IMR-90 (cell line): ENCODE measurements around the gene CEBPB. TPM values are rescaled to one million over a fixed set of nuclear protein-coding genes. Genes with fewer than 3 reads are reported as not detected.

Experiments
- ATAC-seq: fragments of 200-7000 bp; cut with Tn5 transposase; 2 replicates; pipeline ENCODE4 v1.9.1; 2020; ENCODE audit warnings: low read depth, mild to moderate bottlenecking, moderate library complexity
- BruUV-seq: library from RNA; stranded (reverse); fragments of 400-500 nt; replicated peaks from 2 replicates; lab custom pipeline; 2021; lab: Mats Ljungman, UMichigan
- CTCF ChIA-PET: fragments of 300-600 bp; formaldehyde crosslinking; extraction: SDS; loops from one replicate; lab custom pipeline; 2021; ENCODE audit warnings: antibody characterized with exemption; lab: Yijun Ruan, JAX
- POLR2A ChIA-PET: fragments of 300-600 bp; sonication (Branson Sonifier 250); formaldehyde crosslinking; loops from one replicate; lab custom pipeline; 2022; ENCODE audit warnings: antibody characterized with exemption; ENCODE audit not compliant: unreplicated experiment; lab: Charles Lee
- DNase-seq: peaks from one replicate; pipeline ENCODE4 v3.0.0; 2013
- H2AFZ ChIP-seq: replicated peaks from 2 replicates; pipeline ENCODE3; 2013; ENCODE audit warnings: low read length, mild to moderate bottlenecking; ENCODE audit not compliant: poor library complexity
- H2AK5ac ChIP-seq: 2 replicates; pipeline ENCODE4 v1.6.1; 2013; ENCODE audit warnings: low read depth, low read length, inconsistent platforms
- H2AK9ac ChIP-seq: replicated peaks from 2 replicates; pipeline ENCODE3; 2013; ENCODE audit warnings: mild to moderate bottlenecking, low read depth, low read length, moderate library complexity; ENCODE audit not compliant: poor library complexity
- H2BK120ac ChIP-seq: 2 replicates; pipeline ENCODE4 v1.6.1; 2013; ENCODE audit warnings: low read depth, low read length, inconsistent platforms
- H2BK15ac ChIP-seq: 3 replicates; pipeline ENCODE4 v1.6.1; 2013; ENCODE audit warnings: low read depth, low read length, inconsistent platforms
- H2BK20ac ChIP-seq: 2 replicates; pipeline ENCODE4 v1.6.1; 2013; ENCODE audit warnings: low read depth, mild to moderate bottlenecking, inconsistent platforms, low read length, moderate library complexity
- H2BK5ac ChIP-seq: 2 replicates; pipeline ENCODE4 v1.6.1; 2013; ENCODE audit warnings: mild to moderate bottlenecking, low read depth, low read length, inconsistent platforms; ENCODE audit not compliant: poor library complexity, severe bottlenecking
- H3K14ac ChIP-seq: replicated peaks from 2 replicates; pipeline ENCODE4 v1.6.1; 2013; ENCODE audit warnings: low read depth, low read length, inconsistent platforms
- H3K18ac ChIP-seq: 2 replicates; pipeline ENCODE4 v1.6.1; 2013; ENCODE audit warnings: low read depth, low read length, control low read depth
- H3K23ac ChIP-seq: 2 replicates; pipeline ENCODE4 v1.6.1; 2013; ENCODE audit warnings: low read depth, low read length, inconsistent platforms
- H3K27ac ChIP-seq: 2 replicates; pipeline ENCODE4 v1.5.1; 2013; ENCODE audit warnings: mild to moderate bottlenecking, control low read depth, low read length; ENCODE audit not compliant: insufficient read depth
- H3K27me3 ChIP-seq: 2 replicates; pipeline ENCODE4 v1.6.1; 2013; ENCODE audit warnings: low read length; ENCODE audit not compliant: control insufficient read depth, insufficient read depth
- H3K36me3 ChIP-seq: 2 replicates; pipeline ENCODE4 v1.6.1; 2013; ENCODE audit warnings: low read length, mixed read lengths; ENCODE audit not compliant: control insufficient read depth, insufficient read depth
- H3K4ac ChIP-seq: 2 replicates; pipeline ENCODE4 v1.6.1; 2013; ENCODE audit warnings: low read depth, low read length, inconsistent platforms
- H3K4me1 ChIP-seq: 2 replicates; pipeline ENCODE4 v1.6.1; 2013; ENCODE audit warnings: low read length, mixed read lengths; ENCODE audit not compliant: control insufficient read depth, insufficient read depth
- H3K4me2 ChIP-seq: 2 replicates; pipeline ENCODE4 v1.6.1; 2013; ENCODE audit warnings: low read depth, mild to moderate bottlenecking, control low read depth, low read length, moderate library complexity
- H3K4me3 ChIP-seq: 2 replicates; pipeline ENCODE4 v1.5.1; 2013; ENCODE audit warnings: low read depth, mild to moderate bottlenecking, control low read depth, low read length, moderate library complexity; ENCODE audit not compliant: insufficient read depth
- H3K56ac ChIP-seq: 2 replicates; pipeline ENCODE4 v1.6.1; 2013; ENCODE audit warnings: low read length, inconsistent platforms; ENCODE audit not compliant: insufficient read depth; ENCODE audit errors: extremely low read depth
- H3K79me1 ChIP-seq, 2 experiments: 2 replicates each; pipeline ENCODE4 v1.6.1; 2013; ENCODE audit warnings: low read length in 2 of 2, inconsistent platforms in 1 of 2, low read depth in 1 of 2
- H3K9ac ChIP-seq: 2 replicates; pipeline ENCODE4 v1.6.1; 2013; ENCODE audit warnings: low read depth, low read length, control low read depth
- H3K9me1 ChIP-seq: 2 replicates; pipeline ENCODE4 v1.6.1; 2013; ENCODE audit warnings: low read length, inconsistent platforms; ENCODE audit not compliant: insufficient read depth
- H3K9me3 ChIP-seq: 2 replicates; pipeline ENCODE4 v1.6.1; 2013; ENCODE audit warnings: low read length; ENCODE audit not compliant: control insufficient read depth, insufficient read depth
- H4K20me1 ChIP-seq: 2 replicates; pipeline ENCODE4 v1.6.1; 2013; ENCODE audit warnings: low read length, inconsistent platforms; ENCODE audit not compliant: insufficient read depth
- H4K5ac ChIP-seq: 2 replicates; pipeline ENCODE4 v1.6.1; 2013; ENCODE audit warnings: mild to moderate bottlenecking, low read depth, low read length, control low read depth
- H4K8ac ChIP-seq, 2 experiments: 2 replicates each; pipeline ENCODE4 v1.6.1; 2013; ENCODE audit warnings: low read depth in 2 of 2, low read length in 2 of 2, control low read depth in 1 of 2, inconsistent platforms in 1 of 2
- H4K91ac ChIP-seq: 2 replicates; pipeline ENCODE4 v1.6.1; 2013; ENCODE audit warnings: low read depth, low read length, inconsistent platforms; ENCODE audit not compliant: insufficient read depth
- CEBPB ChIP-seq: IDR thresholded peaks from 2 replicates; pipeline ENCODE4 v1.6.1; 2012; ENCODE audit warnings: low read depth, low read length, improper control_type of control experiment
- CHD1 ChIP-seq: IDR thresholded peaks from 2 replicates; pipeline ENCODE4 v1.6.1; 2012; ENCODE audit warnings: low read depth, low read length, improper control_type of control experiment
- CTCF ChIP-seq: conservative IDR thresholded peaks from 2 replicates; pipeline ENCODE4 v1.5.1; 2012; ENCODE audit warnings: mild to moderate bottlenecking, low read depth, low read length, improper control_type of control experiment
- FOS ChIP-seq: fragments of 150-350 bp; IDR thresholded peaks from 2 replicates; pipeline ENCODE4 v1.6.1; 2016; ENCODE audit warnings: low read depth, low read length
- MAFK ChIP-seq: IDR thresholded peaks from 2 replicates; pipeline ENCODE4 v1.6.1; 2012; ENCODE audit warnings: low read depth, low read length, improper control_type of control experiment
- MAZ ChIP-seq: IDR thresholded peaks from 2 replicates; pipeline ENCODE4 v1.6.1; 2012; ENCODE audit warnings: low read depth, mild to moderate bottlenecking, low read length, improper control_type of control experiment, moderate library complexity, borderline replicate concordance
- MXI1 ChIP-seq: IDR thresholded peaks from 2 replicates; pipeline ENCODE4 v1.6.1; 2012; ENCODE audit warnings: low read depth, mild to moderate bottlenecking, low read length, moderate library complexity, borderline replicate concordance
- NFE2L2 ChIP-seq: fragments of 150-350 bp; IDR thresholded peaks from 2 replicates; pipeline ENCODE4 v1.6.1; 2016; ENCODE audit warnings: low read depth, mild to moderate bottlenecking, low read length
- RAD21 ChIP-seq: IDR thresholded peaks from 2 replicates; pipeline ENCODE4 v1.6.1; 2012; ENCODE audit warnings: low read length, improper control_type of control experiment
- RCOR1 ChIP-seq: IDR thresholded peaks from 2 replicates; pipeline ENCODE4 v1.6.1; 2012; ENCODE audit warnings: mild to moderate bottlenecking, low read length, improper control_type of control experiment; ENCODE audit not compliant: insufficient replicate concordance
- RFX5 ChIP-seq: IDR thresholded peaks from 2 replicates; pipeline ENCODE4 v1.8.0; 2012; ENCODE audit warnings: low read depth, mild to moderate bottlenecking, low read length, moderate library complexity
- SMC3 ChIP-seq: fragments of 150-350 bp; IDR thresholded peaks from 2 replicates; pipeline ENCODE4 v1.6.1; 2016; ENCODE audit warnings: low read depth, mild to moderate bottlenecking, antibody characterized with exemption, low read length, moderate library complexity
- USF2 ChIP-seq: fragments of 150-350 bp; IDR thresholded peaks from 2 replicates; pipeline ENCODE4 v1.6.1; 2017; ENCODE audit warnings: mild to moderate bottlenecking, antibody characterized with exemption, low read length, low read depth
- WGBS, 2 experiments: methylation state at CpG; one replicate each; pipeline versions ENCODE4 v1.1.5 to v1.1.7; 2013; ENCODE audit warnings: missing lambda C conversion rate in 2 of 2; ENCODE audit not compliant: insufficient read length in 1 of 2; ENCODE audit errors: extremely low coverage in 2 of 2; 5-methylcytosine and 5-hydroxymethylcytosine counted together
- dilution Hi-C: fragments of 300-500 bp; cut with HindIII; formaldehyde crosslinking; loops from one replicate; pipeline ENCODE4 v1.14.3; 2018; ENCODE audit warnings: low sequenced_read_pairs; ENCODE audit not compliant: unreplicated experiment
- in situ Hi-C: fragments of 300-500 bp; cut with MboI; formaldehyde crosslinking; loops from 3 replicates; pipeline ENCODE4 v1.14.3; 2019; ENCODE audit warnings: low sequenced_read_pairs, inconsistent platforms, mixed read lengths
- intact Hi-C: fragments of 100-400 bp; cut with micrococcal nuclease; formaldehyde crosslinking; loops from 2 replicates; pipeline ENCODE4 v1.10.0; 2022
- polyA plus RNA-seq, 3 experiments: library from polyadenylated mRNA; depleted of rRNA; stranded (reverse); fragments of >200 nt; gene quantifications; 2 replicates each; pipeline ENCODE4 v1.2.3, GENCODE V29; 2012; ENCODE audit warnings: low replicate concordance in 1 of 3
- total RNA-seq: library from RNA; depleted of rRNA; stranded (reverse); fragments of >200 nt; gene quantifications from 2 replicates; pipeline ENCODE4 v1.2.3, GENCODE V29; 2012
- TF ChIP-seq, protein P1 (sequence below): fragments of 150-350 bp; IDR thresholded peaks from 2 replicates; pipeline ENCODE4 v1.6.1; 2016; ENCODE audit warnings: low read depth, mild to moderate bottlenecking, low read length, moderate library complexity, borderline replicate concordance

Gene CEBPB
- total and polyA plus RNA-seq, 2 of the 4 experiments (the other 2 are of a cell fraction): 3.4 to 17.4 TPM

- Histone ChIP-seq H2BK120ac (peak overlapping the region; percentile 90), H3K56ac (no peak overlapping the region), H3K18ac (peak overlapping the region; percentile 38), H2AK9ac (peak overlapping the region; percentile 53), H3K27ac (peak overlapping the region; percentile 69), H2AK5ac (peak overlapping the region; percentile 83), H3K4ac (peak overlapping the region; percentile 79), H2BK20ac (peak overlapping the region; percentile 88), H3K23ac (0 out of 2 replicates have a peak overlapping the region, but pooled peaks have one; percentile 41), H4K20me1 (no peaks in the 10 kb centered on the region), H3K4me2 (no peak overlapping the region), H3K27me3 (no peaks in the 10 kb centered on the region), H3K14ac (peak overlapping the region; percentile 90), H4K5ac (peak overlapping the region; percentile 45), H2AFZ (peak overlapping the region; percentile 69), H3K4me1 (peaks cover 8% of the 10 kb centered on the region), H2BK5ac (peak overlapping the region; percentile 65), H3K9me3 (no peaks in the 10 kb centered on the region), H4K91ac (peak overlapping the region; percentile 84), H3K79me1 (peaks cover 0 to 23% of the 10 kb centered on the region in 2 experiments; a peak in 1 of 4 replicates), H3K9me1 (peaks cover 16% of the 10 kb centered on the region; the same call in 1 of the 2 replicates), H3K36me3 (no peaks in the 10 kb centered on the region), H2BK15ac (peak overlapping the region; percentile 96), H3K4me3 (no peak overlapping the region), H4K8ac (peak overlapping the region; percentile 41 to 87), H3K9ac (no peak overlapping the region)
- ChIA-PET CTCF (interaction anchor here (1.5 kb wide), 1 partner anchor 43 kb away, joined by 3 read pairs; no protein-coding TSS in a partner anchor), POLR2A (no interaction called here)
- intact Hi-C loops (no loop called here), in situ Hi-C loops (no loop called here), dilution Hi-C loops (no loop called here)
- peak; percentile 44 for DNase-seq
- BruUV-seq: no TSS peak
- no CpG with 5 or more reads among the region's 9 CpGs for WGBS, 2 experiments
- no peak for ATAC-seq
- TF ChIP-seq MAFK (no peak), MXI1 (no peak), RAD21 (no peak), USF2 (no peak), CHD1 (no peak), CEBPB (no peak), SMC3 (no peak), MAZ (no peak), RCOR1 (no peak), CTCF (no peak), NFE2L2 (no peak), RFX5 (no peak), FOS (no peak)
- TF ChIP-seq, protein P1, sequence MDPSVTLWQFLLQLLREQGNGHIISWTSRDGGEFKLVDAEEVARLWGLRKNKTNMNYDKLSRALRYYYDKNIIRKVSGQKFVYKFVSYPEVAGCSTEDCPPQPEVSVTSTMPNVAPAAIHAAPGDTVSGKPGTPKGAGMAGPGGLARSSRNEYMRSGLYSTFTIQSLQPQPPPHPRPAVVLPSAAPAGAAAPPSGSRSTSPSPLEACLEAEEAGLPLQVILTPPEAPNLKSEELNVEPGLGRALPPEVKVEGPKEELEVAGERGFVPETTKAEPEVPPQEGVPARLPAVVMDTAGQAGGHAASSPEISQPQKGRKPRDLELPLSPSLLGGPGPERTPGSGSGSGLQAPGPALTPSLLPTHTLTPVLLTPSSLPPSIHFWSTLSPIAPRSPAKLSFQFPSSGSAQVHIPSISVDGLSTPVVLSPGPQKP: no peak
Measured at GRCh38 chr20:50163570-50164317, 26.9 kb upstream of the CEBPB start.
